GM19395 (cell line): Measurements from ENCODE around the gene SAMSN1.

Experiments
- ATAC-seq: cut with Tn5 transposase; IDR thresholded peaks from one replicate; pipeline ENCODE4 v1.9.1; 2021; ENCODE audit warnings: mild to moderate bottlenecking, moderate library complexity; ENCODE audit not compliant: unreplicated experiment

SAMSN1 gene

GRCh38 chr21:14452031-14452726 is 93.9 kb downstream of the SAMSN1 start:
- no peak for ATAC-seq

GRCh38 chr21:14451546-14451945 is 94.6 kb downstream of the SAMSN1 start:
- ATAC-seq: no peak

- ATAC-seq: no peak
Measured at GRCh38 chr21:14448784-14449183, 97.3 kb downstream of the SAMSN1 start.

GRCh38 chr21:14438211-14438610 is 107.9 kb downstream of the SAMSN1 start:
- no peak for ATAC-seq

GRCh38 chr21:14435423-14435822 is 110.7 kb downstream of the SAMSN1 start:
- ATAC-seq: no peak
